Esophagus muscularis mucosa (tissue), 4 donors: ENCODE measurements around the gene PHACTR1. TPM values are rescaled to one million over a fixed set of nuclear protein-coding genes. Genes with fewer than 3 reads are reported as not detected.

Experiments
- DNase-seq: peaks from one replicate; pipeline ENCODE4 v3.0.0-alpha.2; 2017; ENCODE audit errors: extremely low spot score
- H3K27ac ChIP-seq, 4 donors: fragments of 200-600 bp; sonication (generic); replicated peaks in 1 of 4; 1 replicate in 3 of 4; 2 replicates in 1 of 4; pipeline ENCODE4 v1.5.1; 2016 to 2019; ENCODE audit warnings: mild to moderate bottlenecking in 1 of 4
- H3K27me3 ChIP-seq, 4 donors: fragments of 200-600 bp; sonication (generic); one replicate each; pipeline versions ENCODE4 v1.5.1 to v1.6.0; 2016 to 2019
- H3K36me3 ChIP-seq, 4 donors: fragments of 200-600 bp; sonication (generic); one replicate each; pipeline ENCODE4 v1.5.1; 2016 to 2019
- H3K4me1 ChIP-seq, 4 donors: fragments of 200-600 bp; sonication (generic); one replicate each; pipeline ENCODE4 v1.5.1; 2016 to 2019
- H3K4me3 ChIP-seq, 4 donors: fragments of 200-600 bp; sonication (generic); 1 replicate in 2 of 4; 2 replicates in 2 of 4; pipeline ENCODE4 v1.5.1; 2016 to 2019; ENCODE audit warnings: mild to moderate bottlenecking in 4 of 4, moderate library complexity in 1 of 4
- H3K9me3 ChIP-seq, 4 donors: fragments of 200-600 bp; sonication (generic); 1 replicate in 3 of 4; 2 replicates in 1 of 4; pipeline ENCODE4 v1.5.1; 2016 to 2019
- EP300 ChIP-seq: sonication (generic); formaldehyde crosslinking; IDR thresholded peaks from one replicate; pipeline ENCODE4 v1.6.1; 2017; ENCODE audit warnings: antibody characterized with exemption
- POLR2A ChIP-seq: fragments of 450-650 bp; IDR thresholded peaks from one replicate; pipeline ENCODE4 v1.6.1; 2017; ENCODE audit warnings: antibody characterized with exemption, moderate library complexity, mild to moderate bottlenecking, low read depth
- POLR2AphosphoS5 ChIP-seq, 2 donors: sonication (generic); formaldehyde crosslinking; IDR thresholded peaks; one replicate each; pipeline ENCODE4 v1.6.1; 2017; ENCODE audit warnings: antibody characterized with exemption in 2 of 2
- WGBS: methylation state at CpG from one replicate; pipeline ENCODE4 v1.1.5; 2018; 5-methylcytosine and 5-hydroxymethylcytosine counted together
- intact Hi-C: fragments of 100-400 bp; cut with DNase I; formaldehyde crosslinking; loops from one replicate; pipeline ENCODE4 v1.15.1; 2023
- total RNA-seq, 4 donors: library from RNA; depleted of rRNA; stranded (reverse); fragments of >200 nt; gene quantifications; one replicate each; pipeline versions ENCODE4 v1.1.0 to v1.2.1, GENCODE V29; 2016
- TF ChIP-seq, protein P1 (sequence below), 3 experiments: fragments of 200-600 bp in 2 of 3; fragments of 450-650 bp in 1 of 3; sonication (generic) in 2 of 3; IDR thresholded peaks; one replicate each; pipeline ENCODE4 v1.5.1; 2017 to 2019; ENCODE audit warnings: antibody characterized with exemption in 3 of 3, mild to moderate bottlenecking in 2 of 3, moderate library complexity in 1 of 3

PHACTR1 gene
- total RNA-seq, 4 donors from 2014 or later = 0.83 to 4.2 (median 3.1) TPM

DNA sequence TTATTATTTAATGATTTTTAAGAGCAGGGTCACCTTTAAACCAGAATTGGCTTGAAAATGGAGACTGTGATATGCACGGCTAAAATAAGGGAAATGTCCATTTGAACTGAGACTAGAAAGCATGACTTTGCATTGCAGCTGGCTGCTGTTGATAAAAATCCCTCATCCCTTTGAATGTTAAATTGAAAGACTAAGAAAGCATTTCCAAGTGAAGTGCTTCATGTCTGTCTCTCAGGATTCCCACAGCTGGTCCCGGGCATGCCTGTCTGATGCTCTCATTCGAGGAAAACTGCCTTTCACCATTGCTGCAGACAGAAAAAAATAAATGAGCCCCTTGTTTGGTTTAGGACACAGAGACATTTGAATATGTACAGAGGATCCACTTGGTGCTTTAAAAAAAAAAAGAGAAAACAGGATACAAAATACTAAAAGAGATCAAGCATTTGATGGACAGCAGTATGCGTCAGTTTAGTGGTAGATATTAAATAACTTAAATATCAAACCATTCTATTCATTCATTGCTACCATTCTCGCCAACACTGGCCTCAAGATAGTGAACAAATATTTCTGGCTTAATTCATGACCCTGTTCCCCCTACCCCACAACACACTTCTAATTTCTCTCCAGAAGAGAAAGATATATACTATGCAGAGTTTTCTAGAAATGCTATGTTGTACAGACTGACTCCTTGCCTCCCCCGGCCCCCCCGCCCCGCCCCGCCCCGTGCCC is 556.8 kb downstream of the PHACTR1 start:
- Histone ChIP-seq H3K4me1 (peaks cover 6 to 14% (median 6%) of the 10 kb centered on the region in 4 donors), H3K9me3 (no peaks in the 10 kb centered on the region), H3K4me3 (peak overlapping the region in 1 of 4 donors; percentile 39), H3K27ac (no peak overlapping the region), H3K27me3 (no peaks in the 10 kb centered on the region), H3K36me3 (peaks cover 0 to 40% (median 2%) of the 10 kb centered on the region in 4 donors)
- TF ChIP-seq EP300 = no peak
- no peak for TF ChIP-seq POLR2AphosphoS5 (IDR thresholded peaks at IDR 0.05)
- TF ChIP-seq POLR2A = no peak
- TF ChIP-seq, protein P1, sequence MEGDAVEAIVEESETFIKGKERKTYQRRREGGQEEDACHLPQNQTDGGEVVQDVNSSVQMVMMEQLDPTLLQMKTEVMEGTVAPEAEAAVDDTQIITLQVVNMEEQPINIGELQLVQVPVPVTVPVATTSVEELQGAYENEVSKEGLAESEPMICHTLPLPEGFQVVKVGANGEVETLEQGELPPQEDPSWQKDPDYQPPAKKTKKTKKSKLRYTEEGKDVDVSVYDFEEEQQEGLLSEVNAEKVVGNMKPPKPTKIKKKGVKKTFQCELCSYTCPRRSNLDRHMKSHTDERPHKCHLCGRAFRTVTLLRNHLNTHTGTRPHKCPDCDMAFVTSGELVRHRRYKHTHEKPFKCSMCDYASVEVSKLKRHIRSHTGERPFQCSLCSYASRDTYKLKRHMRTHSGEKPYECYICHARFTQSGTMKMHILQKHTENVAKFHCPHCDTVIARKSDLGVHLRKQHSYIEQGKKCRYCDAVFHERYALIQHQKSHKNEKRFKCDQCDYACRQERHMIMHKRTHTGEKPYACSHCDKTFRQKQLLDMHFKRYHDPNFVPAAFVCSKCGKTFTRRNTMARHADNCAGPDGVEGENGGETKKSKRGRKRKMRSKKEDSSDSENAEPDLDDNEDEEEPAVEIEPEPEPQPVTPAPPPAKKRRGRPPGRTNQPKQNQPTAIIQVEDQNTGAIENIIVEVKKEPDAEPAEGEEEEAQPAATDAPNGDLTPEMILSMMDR (IDR thresholded peaks at IDR 0.05) = no peak
- 77% methylated on average over 6 of the region's 10 CpGs for WGBS
- intact Hi-C loops = no loop called here
- DNase-seq = no peak

DNA sequence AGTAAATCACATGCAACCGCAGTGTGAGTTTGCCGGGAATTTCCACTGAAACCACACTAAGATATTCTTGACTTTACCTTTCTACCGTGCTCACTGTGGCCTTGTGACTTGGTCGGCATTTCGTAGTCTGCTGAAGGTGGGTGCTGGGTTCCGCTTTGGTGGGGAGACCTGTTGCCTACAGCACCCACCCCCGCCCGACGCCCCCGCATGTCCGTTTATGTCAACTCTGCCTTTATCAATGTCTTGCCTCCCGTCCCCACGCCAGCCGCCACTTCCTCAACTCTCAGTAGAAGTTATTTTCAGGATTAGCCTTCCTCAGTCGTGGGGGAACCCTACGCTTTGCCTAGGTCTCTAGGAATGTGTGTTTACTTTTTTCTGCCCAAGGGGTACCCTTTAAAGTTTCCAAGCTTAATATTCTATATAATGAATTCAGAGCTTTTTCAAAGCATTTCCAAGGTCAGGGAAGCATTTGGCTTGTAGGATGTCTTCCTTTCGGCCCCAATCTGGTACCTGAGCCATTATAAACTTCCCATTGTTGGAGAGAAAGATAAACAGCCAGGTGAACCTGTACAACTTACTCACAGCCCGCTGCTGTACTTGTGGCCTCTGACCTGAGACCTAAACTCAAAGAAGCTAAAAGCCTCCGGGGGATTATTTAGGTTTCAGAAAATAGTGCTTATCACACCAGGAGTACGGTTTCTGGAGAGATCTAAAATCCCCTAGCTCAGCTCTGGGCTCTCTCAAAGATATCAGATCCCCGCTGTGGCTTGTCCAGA is 557.6 kb downstream of the PHACTR1 start:
- no peak for TF ChIP-seq POLR2A
- TF ChIP-seq EP300 = no peak
- TF ChIP-seq, protein P1 (IDR thresholded peaks at IDR 0.05) = no peak
- TF ChIP-seq POLR2AphosphoS5 (IDR thresholded peaks at IDR 0.05) = no peak
- Histone ChIP-seq H3K4me3 (peak overlapping the region in 1 of 4 donors; percentile 39), H3K9me3 (no peaks in the 10 kb centered on the region), H3K4me1 (peaks cover 4 to 14% (median 5%) of the 10 kb centered on the region in 4 donors), H3K27me3 (no peaks in the 10 kb centered on the region), H3K27ac (no peak overlapping the region), H3K36me3 (peaks cover 0 to 42% (median 2%) of the 10 kb centered on the region in 4 donors)
- 73% methylated on average over 21 of the region's 21 CpGs for WGBS
- intact Hi-C loops = no loop called here
- no peak for DNase-seq

DNA sequence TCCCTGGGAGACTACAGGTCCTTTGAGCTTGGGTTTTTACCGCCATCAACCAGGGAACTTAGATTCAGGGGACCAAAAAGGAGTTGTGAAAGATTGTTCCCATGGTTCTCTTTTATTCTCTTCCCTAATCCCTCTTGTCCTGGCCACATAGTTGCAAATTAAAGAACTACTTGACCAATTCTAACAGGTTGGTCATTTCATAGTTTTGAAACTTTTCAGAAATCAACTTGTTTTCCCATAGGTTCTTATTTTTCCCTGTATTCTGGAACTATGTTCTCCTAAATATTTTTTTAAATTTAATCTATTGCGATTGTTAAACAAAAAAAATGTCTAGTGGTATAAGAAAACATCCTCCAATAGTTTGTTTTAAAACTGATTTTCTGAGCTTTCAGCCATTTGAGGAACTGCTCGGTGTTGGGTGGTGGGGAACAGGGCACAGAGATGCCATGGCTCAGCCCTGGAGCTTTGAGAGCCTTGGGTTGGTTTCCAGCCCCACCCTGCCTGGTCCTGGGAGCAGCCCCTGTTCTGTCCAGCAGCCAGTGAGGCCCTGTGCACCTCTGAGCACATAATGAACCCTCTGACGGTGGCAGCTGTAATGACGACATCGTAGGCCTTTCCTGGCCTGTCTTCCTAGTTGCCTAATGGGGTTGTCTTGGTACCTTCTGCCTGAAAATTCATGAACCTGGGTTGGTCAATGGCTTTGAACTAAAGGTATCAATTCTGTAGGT is 558.3 kb downstream of the PHACTR1 start:
- Histone ChIP-seq H3K9me3 (no peaks in the 10 kb centered on the region), H3K36me3 (peaks cover 0 to 44% (median 2%) of the 10 kb centered on the region in 4 donors), H3K4me1 (peaks cover 0 to 8% (median 0%) of the 10 kb centered on the region in 4 donors), H3K27ac (no peak overlapping the region), H3K27me3 (no peaks in the 10 kb centered on the region), H3K4me3 (no peak overlapping the region)
- TF ChIP-seq EP300 = no peak
- TF ChIP-seq POLR2AphosphoS5 (IDR thresholded peaks at IDR 0.05) = no peak
- no peak for TF ChIP-seq POLR2A
- TF ChIP-seq, protein P1 (IDR thresholded peaks at IDR 0.05) = no peak
- intact Hi-C loops = no loop called here
- 76% methylated on average over 6 of the region's 6 CpGs for WGBS
- no peak for DNase-seq

DNA sequence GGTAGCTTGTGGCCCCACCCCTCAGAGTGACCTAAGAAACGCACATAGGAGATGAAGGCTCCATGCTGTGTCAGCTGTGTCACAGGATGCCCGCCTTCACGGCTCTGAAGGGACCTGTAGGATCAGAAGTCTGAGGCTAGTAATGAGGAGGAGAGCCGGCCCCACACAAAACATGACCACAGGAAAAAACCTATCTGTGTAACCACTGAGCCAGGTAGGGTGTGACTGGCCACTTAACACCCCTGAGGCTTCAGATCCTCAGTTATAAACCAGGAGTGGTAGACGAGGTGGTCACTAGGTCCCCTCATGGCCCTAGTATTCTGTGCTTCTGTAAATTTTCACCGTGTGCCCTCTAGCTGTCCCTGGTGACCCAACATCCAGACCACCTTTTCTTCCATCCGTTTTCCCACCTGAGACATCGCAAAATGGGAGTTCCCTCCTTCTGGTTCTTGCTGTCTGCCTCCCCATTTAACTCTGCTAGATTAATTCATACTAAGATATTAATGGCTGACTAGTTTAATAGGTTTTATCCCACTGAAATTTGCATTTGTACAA is 558.9 kb downstream of the PHACTR1 start:
- 79% methylated on average over 8 of the region's 8 CpGs for WGBS
- DNase-seq = no peak
- peaks cover 0 to 50% (median 2%) of the 10 kb centered on the region in 4 donors for H3K36me3 ChIP-seq

More for the DNA sequence above, 558.9 kb downstream of the PHACTR1 start:
- no peaks in the 10 kb centered on the region for H3K9me3 ChIP-seq
- H3K27ac ChIP-seq = no peak overlapping the region
- no peaks in the 10 kb centered on the region for H3K27me3 ChIP-seq
- TF ChIP-seq POLR2A (no peak), POLR2AphosphoS5 (IDR thresholded peaks at IDR 0.05) (no peak), EP300 (no peak)
- TF ChIP-seq, protein P1 (IDR thresholded peaks at IDR 0.05) = no peak
- peaks cover 0 to 6% (median 0%) of the 10 kb centered on the region in 4 donors for H3K4me1 ChIP-seq
- H3K4me3 ChIP-seq = no peak overlapping the region
- intact Hi-C loops = no loop called here
